Inferior parietal cortex (tissue), 1 donor: ENCODE results near the gene TTC34.
A peak's percentile ranks its signal among the peaks of the same experiment; 100 is the strongest.
"Not testable (repeated sequence)": the region's sequence is repeated elsewhere in the genome, so short reads cannot be mapped to it uniquely, and the experiment has no call there.

ENCODE experiments used
- DNase-seq: peaks from one replicate; pipeline ENCODE4 v3.0.0-alpha.2; 2016; ENCODE audit errors: extremely low spot score

TTC34 gene

GRCh38 chr1:2676726-2677125, 124.8 kb downstream of the TTC34 start:
- not testable (repeated sequence) for DNase-seq

GRCh38 chr1:2671656-2672055, 129.8 kb downstream of the TTC34 start:
- not testable (repeated sequence) for DNase-seq

GRCh38 chr1:2659806-2660205, 141.7 kb downstream of the TTC34 start:
- DNase-seq, result not testable (repeated sequence)

GRCh38 chr1:2657909-2658308, 143.6 kb downstream of the TTC34 start:
- DNase-seq, result not testable (repeated sequence)

DNA sequence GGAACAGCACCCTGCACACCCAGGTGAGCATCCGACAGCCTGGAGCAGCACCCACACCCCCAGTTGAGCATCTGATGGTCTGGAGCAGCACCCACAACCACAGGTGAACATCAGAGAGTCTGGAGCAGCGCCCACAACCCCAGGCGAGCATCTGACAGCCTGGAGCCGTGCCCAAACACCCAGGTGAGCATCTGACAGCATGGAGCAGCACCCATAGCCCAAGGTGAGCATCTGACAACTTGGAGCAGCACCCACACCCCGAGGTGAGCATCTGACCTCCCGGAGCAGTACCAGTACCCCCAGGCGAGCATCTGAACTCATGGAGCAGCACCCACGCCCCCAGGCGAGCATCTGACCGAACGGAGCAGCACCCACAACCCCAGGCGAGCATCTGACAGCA, 144.4 kb downstream of the TTC34 start:
- DNase-seq, result not testable (repeated sequence)

- DNase-seq, result not testable (repeated sequence)
These were observed 145.7 kb downstream of the TTC34 start for GRCh38 chr1:2655598-2656434.

DNA sequence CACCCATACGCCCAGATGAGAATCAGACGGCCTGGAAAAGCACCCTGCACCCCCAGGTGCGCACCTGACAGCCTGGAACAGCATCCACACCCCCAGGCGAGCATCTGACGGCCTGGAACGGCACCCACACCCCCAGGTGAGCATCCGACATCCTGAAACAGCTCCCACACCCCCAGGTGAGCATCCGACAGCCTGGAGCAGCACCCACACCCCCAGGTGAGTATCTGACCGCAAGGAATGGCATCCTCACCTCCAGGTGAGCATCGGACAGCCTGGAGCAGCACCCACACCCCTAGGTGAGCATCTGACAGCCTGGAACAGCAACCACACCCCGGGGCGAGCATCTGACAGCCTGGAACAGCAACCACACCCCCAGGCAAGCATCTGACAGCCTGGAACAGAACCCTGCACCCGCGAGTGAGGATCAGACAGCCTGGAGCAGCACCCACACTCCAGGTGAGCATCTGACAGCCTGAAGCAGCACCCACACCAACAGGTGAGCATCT, 147.0 kb downstream of the TTC34 start:
- not testable (repeated sequence) for DNase-seq

DNA sequence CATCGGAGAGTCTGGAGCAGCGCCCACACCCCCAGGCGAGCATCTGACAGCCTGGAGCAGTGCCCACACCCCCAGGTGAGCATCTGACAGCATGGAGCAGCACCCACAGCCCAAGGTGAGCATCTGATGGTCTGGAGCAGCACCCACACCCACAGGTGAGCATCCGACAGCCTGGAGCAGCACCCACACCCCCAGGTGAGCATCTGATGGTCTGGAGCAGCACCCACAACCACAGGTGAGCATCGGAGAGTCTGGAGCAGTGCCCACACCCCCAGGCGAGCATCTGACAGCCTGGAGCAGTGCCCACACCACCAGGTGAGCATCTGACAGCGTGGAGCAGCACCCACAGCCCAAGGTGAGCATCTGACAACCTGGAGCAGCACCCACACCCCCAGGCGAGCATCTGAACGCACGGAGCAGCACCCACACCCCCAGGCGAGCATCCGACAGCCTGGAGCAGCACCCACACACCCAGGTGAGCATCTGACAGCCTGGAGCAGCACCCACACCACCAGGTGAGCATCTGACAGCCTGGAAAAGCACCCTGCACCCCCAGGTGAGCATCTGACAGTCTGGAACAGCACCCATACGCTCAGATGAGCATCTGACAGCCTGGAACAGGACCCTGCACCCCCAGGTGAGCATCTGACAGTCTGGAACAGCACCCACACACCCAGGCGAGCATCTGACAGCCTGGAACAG, 147.6 kb downstream of the TTC34 start:
- DNase-seq, result not testable (repeated sequence)

GRCh38 chr1:2652926-2653571, 148.4 kb downstream of the TTC34 start:
- DNase-seq, result not testable (repeated sequence)

DNA sequence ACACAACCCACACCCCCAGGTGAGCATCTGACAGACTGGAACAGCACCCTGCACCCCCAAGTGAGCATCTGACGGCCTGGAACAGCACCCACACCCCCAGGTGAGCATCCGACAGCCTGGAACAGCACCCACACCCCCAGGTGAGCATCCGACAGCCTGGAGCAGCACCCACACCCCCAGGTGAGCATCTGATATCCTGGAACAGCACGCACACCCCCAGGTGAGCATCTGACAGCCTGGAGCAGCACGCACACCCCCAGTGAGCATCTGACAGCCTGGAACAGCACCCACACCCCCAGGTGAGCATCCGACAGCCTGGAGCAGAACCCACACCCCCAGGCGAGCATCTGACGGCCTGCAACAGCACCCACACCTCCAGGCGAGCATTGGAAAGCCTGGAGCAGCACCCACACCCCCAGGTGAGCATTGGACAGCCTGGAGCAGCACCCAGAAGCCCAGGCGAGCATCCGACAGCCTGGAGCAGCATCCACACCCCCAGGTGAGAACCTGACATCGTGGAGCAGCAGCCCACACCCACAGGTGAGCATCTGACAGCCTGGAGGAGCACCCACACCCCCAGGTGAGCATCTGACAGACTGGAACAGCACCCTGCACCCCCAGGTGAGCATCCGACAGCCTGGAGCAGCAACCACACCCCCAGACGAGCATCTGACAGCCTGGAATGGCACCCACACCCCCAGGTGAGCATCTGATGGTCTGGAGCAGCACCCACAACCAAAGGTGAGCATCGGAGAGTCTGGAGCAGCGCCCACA, 149.2 kb downstream of the TTC34 start:
- not testable (repeated sequence) for DNase-seq

GRCh38 chr1:2650967-2651645, 150.4 kb downstream of the TTC34 start:
- DNase-seq, result no peak

GRCh38 chr1:2646837-2647236, 154.7 kb downstream of the TTC34 start:
- DNase-seq, result no peak

DNA sequence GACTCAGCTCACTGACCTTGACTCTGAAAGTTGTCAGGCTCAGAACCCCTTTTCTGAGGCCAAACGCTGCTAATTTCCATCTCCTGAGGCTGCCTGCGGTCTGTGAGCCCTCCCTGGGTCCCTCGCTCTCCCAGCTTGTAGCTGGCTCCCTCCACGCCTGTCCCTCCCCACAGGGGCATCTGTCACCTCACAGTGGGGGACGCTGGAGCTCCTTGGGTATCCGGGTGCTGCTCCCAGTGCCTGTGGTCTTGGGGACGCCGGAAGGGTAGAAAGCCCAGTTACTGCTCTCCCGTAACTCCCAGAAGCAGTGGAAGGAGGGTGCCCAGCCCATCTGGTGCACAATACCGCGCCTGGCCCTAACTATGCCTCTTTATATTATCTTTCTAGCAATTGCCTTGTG, 155.7 kb downstream of the TTC34 start:
- no peak for DNase-seq

DNA sequence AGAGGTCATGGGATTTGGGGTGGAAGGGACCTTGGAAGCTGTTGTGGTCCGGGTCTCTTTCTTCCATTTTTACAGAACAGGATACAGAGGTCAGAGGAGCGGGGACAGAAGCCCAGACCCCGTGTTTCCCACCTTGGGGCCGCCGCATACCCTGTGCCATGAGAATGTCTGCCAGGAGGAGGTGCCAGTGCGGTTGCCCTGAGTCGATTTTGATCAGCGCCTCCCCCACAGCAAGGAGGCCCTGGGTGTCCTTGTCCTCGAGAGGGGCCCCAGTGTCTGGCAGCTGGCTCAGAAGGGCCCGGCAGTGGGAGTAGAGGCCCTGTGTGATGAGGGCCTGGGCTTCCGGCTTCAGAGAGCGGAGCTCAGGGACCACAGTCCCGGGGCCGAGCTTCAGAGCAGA, 156.3 kb downstream of the TTC34 start:
- DNase-seq, result no peak

DNA sequence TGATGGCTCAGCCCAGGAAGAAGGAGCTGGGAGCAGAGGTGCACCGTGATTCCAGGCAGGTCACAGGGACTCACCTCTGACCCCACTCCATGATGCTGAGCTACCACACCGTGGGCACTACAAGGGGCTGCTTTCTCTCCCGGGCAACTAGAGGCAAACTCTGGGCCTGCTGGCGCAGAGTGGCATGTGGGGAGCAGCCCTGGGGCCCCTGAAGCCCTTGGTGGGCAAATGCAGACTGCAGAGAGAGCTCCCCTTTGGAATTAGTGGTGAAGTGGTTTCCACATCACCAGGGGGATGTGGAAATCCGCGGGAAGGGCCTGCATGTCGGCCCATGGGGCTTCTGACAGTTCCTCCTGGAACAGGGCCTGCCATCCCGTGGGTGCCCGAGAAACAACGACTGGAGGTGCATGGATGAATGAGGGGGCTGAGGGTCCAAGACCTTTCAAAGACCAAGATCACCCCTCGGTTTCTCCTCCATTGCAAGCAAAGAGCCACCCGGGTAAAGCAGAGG, 156.8 kb downstream of the TTC34 start:
- DNase-seq, result no peak

GRCh38 chr1:2644171-2644570, 157.3 kb downstream of the TTC34 start:
- DNase-seq, result no peak

- DNase-seq, result no peak
These were observed 157.9 kb downstream of the TTC34 start for GRCh38 chr1:2643414-2644077.

GRCh38 chr1:2642560-2643413, 158.7 kb downstream of the TTC34 start:
- peak; percentile 84 for DNase-seq

DNA sequence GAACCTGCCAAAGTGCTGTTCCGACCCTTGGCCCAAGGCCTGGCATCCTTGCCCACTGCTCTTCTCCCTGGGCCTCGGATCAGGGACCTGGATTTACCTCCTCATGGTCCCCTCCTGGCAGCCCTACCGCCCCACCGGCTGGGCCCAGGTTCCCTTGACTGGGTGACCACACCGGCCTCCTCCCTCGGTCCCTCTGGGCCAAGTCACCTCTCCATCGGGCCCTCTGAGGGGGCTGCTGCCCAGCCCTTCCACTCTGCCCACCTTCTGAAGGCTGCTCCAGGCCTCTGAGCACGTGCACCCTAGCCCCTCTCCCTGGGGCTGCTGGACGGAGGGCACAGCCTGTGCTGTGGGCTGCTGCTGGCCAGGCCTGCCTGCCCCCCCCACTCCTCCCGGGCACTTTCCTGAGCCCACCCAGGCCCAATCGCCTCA, 159.3 kb downstream of the TTC34 start:
- DNase-seq, result no peak
